K562 (cell line): Measurements from ENCODE around the gene DMAC2L. TPM values are rescaled to one million over a fixed set of nuclear protein-coding genes. Genes with fewer than 3 reads are reported as not detected.
A peak's percentile ranks its signal among the peaks of the same experiment; 100 is the strongest.

Source experiments
- CBFA2T2 ChIP-seq: fragments of 450-650 bp; conservative IDR thresholded peaks from 2 replicates; pipeline ENCODE4 v1.6.1; 2017; ENCODE audit warnings: mild to moderate bottlenecking
- E2F8 ChIP-seq: fragments of 450-650 bp; IDR thresholded peaks from 2 replicates; pipeline ENCODE4 v1.7.1; 2018; ENCODE audit warnings: mild to moderate bottlenecking, low read depth; ENCODE audit not compliant: partially characterized antibody
- FOXP4 ChIP-seq: sonication (generic); formaldehyde crosslinking; IDR thresholded peaks from 2 replicates; pipeline ENCODE4 v1.8.0; 2022; ENCODE audit warnings: mild to moderate bottlenecking, missing genetic modification reagents, borderline replicate concordance
- MAZ ChIP-seq, 2 experiments: fragments of 450-650 bp in 1 of 2; sonication (generic) in 1 of 2; formaldehyde crosslinking; IDR thresholded peaks in 1 of 2; conservative IDR thresholded peaks in 1 of 2; 2 replicates each; pipeline versions ENCODE4 v1.4.0 to v1.5.0; 2020; ENCODE audit warnings: mild to moderate bottlenecking in 1 of 2, missing genetic modification reagents in 1 of 2
- MLX ChIP-seq, 2 experiments: fragments of 450-650 bp in 1 of 2; sonication (generic) in 1 of 2; formaldehyde crosslinking; conservative IDR thresholded peaks; 2 replicates each; pipeline versions ENCODE4 v1.4.0 to v1.8.1; 2020 to 2022; ENCODE audit warnings: mild to moderate bottlenecking in 1 of 2, missing genetic modification reagents in 1 of 2
- MYC ChIP-seq, 2 experiments: fragments of 250-450 bp in 1 of 2; sonication (Bioruptor Pico) in 1 of 2; IDR thresholded peaks; 2 replicates each; pipeline versions ENCODE4 v1.5.1 to v1.6.1; 2012 to 2021; ENCODE audit warnings: low read depth in 2 of 2, borderline replicate concordance in 1 of 2, improper control_type of control experiment in 1 of 2, low read length in 1 of 2, mild to moderate bottlenecking in 1 of 2, moderate library complexity in 1 of 2
- POLR2AphosphoS2 ChIP-seq: IDR thresholded peaks from 2 replicates; pipeline ENCODE4 v1.6.1; 2012; ENCODE audit warnings: low read length, improper control_type of control experiment
- POLR2G ChIP-seq: fragments of 200-400 bp; formaldehyde crosslinking; IDR thresholded peaks from 2 replicates; pipeline ENCODE4 v1.6.1; 2017; ENCODE audit warnings: low read depth, mild to moderate bottlenecking, antibody characterized with exemption, low read length, moderate library complexity
- SAP30 ChIP-seq: fragments of 200-600 bp; sonication (generic); IDR thresholded peaks from 2 replicates; pipeline ENCODE4 v1.6.1; 2012; ENCODE audit warnings: borderline replicate concordance, low read depth, mild to moderate bottlenecking, moderate library complexity, low read length, control low read depth, inconsistent platforms; ENCODE audit not compliant: insufficient read depth, poor library complexity, severe bottlenecking
- SMAD1 ChIP-seq: fragments of 150-350 bp; IDR thresholded peaks from 2 replicates; pipeline ENCODE4 v1.6.1; 2014; ENCODE audit warnings: low read length, low read depth; ENCODE audit not compliant: partially characterized antibody
- TCFL5 ChIP-seq: fragments of 250-450 bp; sonication (Bioruptor Pico); conservative IDR thresholded peaks from 2 replicates; pipeline ENCODE4 v1.6.1; 2021; ENCODE audit warnings: mild to moderate bottlenecking, moderate library complexity, matching md5 sums
- ZFX ChIP-seq: sonication (generic); formaldehyde crosslinking; IDR thresholded peaks from 2 replicates; pipeline ENCODE4 v1.8.0; 2022; ENCODE audit warnings: mild to moderate bottlenecking, missing genetic modification reagents, moderate library complexity
- ZNF175 ChIP-seq: fragments of 200-800 bp; sonication (Bioruptor generic); IDR thresholded peaks from 2 replicates; pipeline ENCODE4 v1.6.1; 2016; ENCODE audit warnings: low read depth, mild to moderate bottlenecking, missing genetic modification characterization, missing compliant biosample characterization
- ZNF282 ChIP-seq: sonication (generic); formaldehyde crosslinking; IDR thresholded peaks from 2 replicates; pipeline ENCODE4 v1.8.1; 2023; ENCODE audit warnings: missing genetic modification reagents
- polyA plus RNA-seq, 8 experiments: library from polyadenylated mRNA; depleted of rRNA in 4 of 8; stranded (reverse) in 5 of 8; unstranded in 3 of 8; fragments of >200 nt; fragmentation: Nextera tagmentation in 2 of 8; fragmentation: Illumina TruSeq in 1 of 8; extraction: Ambion mirVana in 2 of 8; extraction: Trizol in 1 of 8; gene quantifications; 2 replicates each; pipeline versions ENCODE4 v1.2.1 to v1.2.3, GENCODE V29; 2011 to 2014; ENCODE audit warnings: inconsistent platforms in 1 of 8, missing spikeins in 1 of 8
- total RNA-seq, 7 experiments: library from RNA; depleted of rRNA in 6 of 7; stranded (reverse); fragments of >200 nt in 6 of 7; fragmentation: Illumina TruSeq in 2 of 7; extraction: Trizol in 2 of 7; gene quantifications; 2 replicates each; pipeline versions ENCODE4 v1.2.1 to v1.2.3, GENCODE V29; 2011 to 2021; ENCODE audit warnings: low replicate concordance in 1 of 7
- TF ChIP-seq, protein P1 (sequence below): sonication (generic); formaldehyde crosslinking; IDR thresholded peaks from 2 replicates; pipeline ENCODE4 v1.8.0; 2022; ENCODE audit warnings: missing genetic modification reagents, mild to moderate bottlenecking, borderline replicate concordance
- TF ChIP-seq, protein P2 (sequence below), 3 experiments: IDR thresholded peaks in 2 of 3; conservative IDR thresholded peaks in 1 of 3; 2 replicates each; pipeline ENCODE4 v1.5.1; 2011 to 2012; ENCODE audit warnings: low read length in 3 of 3, mild to moderate bottlenecking in 3 of 3, control low read depth in 2 of 3, improper control_type of control experiment in 1 of 3, inconsistent platforms in 1 of 3, low read depth in 1 of 3, mixed read lengths in 1 of 3, moderate library complexity in 1 of 3; ENCODE audit not compliant: insufficient read depth in 2 of 3

The DMAC2L gene
- total and polyA plus RNA-seq, 9 of the 15 experiments (the other 6 are each of a cell fraction or from before 2014, with no cell fraction given): 4.0 to 37.2 (median 9.3) TPM

DNA sequence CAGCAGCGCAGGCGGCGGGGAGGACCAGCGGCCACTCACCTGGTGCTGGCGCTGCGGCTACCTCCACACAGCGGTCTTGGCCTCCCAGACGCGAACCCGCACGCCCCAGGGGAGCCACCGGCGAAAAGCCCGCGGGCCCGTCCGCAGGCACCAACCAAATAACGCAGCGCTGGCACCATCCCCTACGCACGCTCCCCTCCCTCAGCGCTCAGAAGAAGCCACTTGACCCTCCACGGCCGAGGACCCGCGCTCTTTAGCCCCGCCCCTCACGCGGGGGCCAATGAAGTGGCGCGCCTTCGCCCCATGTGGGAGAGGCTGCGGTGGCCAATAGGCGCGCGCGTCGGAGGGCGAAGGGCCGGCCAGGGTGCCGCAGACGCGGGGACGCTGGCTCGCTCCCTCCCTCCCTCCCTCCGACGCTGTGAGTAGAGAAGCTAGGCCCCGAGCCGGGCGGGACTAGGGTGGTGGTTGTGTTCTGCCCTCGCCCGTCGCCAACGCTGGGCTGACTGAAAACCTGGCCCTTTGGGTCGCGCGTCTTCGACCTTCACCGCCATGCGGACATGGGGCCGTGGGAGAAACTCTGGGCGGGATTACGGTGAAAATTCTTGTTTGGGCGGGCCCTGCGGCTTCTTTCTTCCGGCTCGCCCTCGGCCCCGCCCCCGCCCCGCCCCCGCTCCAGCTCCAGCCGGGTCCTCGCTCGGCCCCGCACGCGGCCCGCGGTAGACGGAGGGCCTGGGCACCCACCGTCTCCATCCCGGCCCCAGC lies at the start of gene DMAC2L, which contains the start of gene L2HGDH (continued):
- TF ChIP-seq MLX (CRISPR knock-in tag; conservative IDR thresholded peaks at IDR 0.05) (no peak), SAP30 (peak; percentile 48), E2F8 (peak; percentile 22), CBFA2T2 (no peak), ZNF175 (CRISPR knock-in tag) (no peak), SMAD1 (no peak), MAZ (CRISPR knock-in tag; conservative IDR thresholded peaks at IDR 0.05 in 1 of 2, IDR thresholded peaks at IDR 0.05 in 1 of 2) (peak; percentile 73 to 76), FOXP4 (CRISPR knock-in tag) (peak; percentile 85; the same call in 1 of the 2 replicates), POLR2G (peak; percentile 93), MYC (IDR thresholded peaks at IDR 0.05; ENCODE audit: low read depth, low read length) (peak; percentile 80), MYC (CRISPR knock-in tag; IDR thresholded peaks at IDR 0.05; ENCODE audit: borderline replicate concordance, low read depth) (no peak), POLR2AphosphoS2 (no peak), ZNF282 (CRISPR knock-in tag) (0 out of 2 replicates have a peak, but pooled peaks have one; percentile 31), TCFL5 (CRISPR knock-in tag) (no peak), ZFX (CRISPR knock-in tag) (peak; percentile 96)
- TF ChIP-seq, protein P1, sequence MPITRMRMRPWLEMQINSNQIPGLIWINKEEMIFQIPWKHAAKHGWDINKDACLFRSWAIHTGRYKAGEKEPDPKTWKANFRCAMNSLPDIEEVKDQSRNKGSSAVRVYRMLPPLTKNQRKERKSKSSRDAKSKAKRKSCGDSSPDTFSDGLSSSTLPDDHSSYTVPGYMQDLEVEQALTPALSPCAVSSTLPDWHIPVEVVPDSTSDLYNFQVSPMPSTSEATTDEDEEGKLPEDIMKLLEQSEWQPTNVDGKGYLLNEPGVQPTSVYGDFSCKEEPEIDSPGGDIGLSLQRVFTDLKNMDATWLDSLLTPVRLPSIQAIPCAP (CRISPR knock-in tag): no peak
- TF ChIP-seq, protein P2, sequence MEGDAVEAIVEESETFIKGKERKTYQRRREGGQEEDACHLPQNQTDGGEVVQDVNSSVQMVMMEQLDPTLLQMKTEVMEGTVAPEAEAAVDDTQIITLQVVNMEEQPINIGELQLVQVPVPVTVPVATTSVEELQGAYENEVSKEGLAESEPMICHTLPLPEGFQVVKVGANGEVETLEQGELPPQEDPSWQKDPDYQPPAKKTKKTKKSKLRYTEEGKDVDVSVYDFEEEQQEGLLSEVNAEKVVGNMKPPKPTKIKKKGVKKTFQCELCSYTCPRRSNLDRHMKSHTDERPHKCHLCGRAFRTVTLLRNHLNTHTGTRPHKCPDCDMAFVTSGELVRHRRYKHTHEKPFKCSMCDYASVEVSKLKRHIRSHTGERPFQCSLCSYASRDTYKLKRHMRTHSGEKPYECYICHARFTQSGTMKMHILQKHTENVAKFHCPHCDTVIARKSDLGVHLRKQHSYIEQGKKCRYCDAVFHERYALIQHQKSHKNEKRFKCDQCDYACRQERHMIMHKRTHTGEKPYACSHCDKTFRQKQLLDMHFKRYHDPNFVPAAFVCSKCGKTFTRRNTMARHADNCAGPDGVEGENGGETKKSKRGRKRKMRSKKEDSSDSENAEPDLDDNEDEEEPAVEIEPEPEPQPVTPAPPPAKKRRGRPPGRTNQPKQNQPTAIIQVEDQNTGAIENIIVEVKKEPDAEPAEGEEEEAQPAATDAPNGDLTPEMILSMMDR (IDR thresholded peaks at IDR 0.05 in 2 of 3, conservative IDR thresholded peaks at IDR 0.05 in 1 of 3; ENCODE audit: insufficient read depth in 2 of 3, low read depth in 1 of 3, low read length in 3 of 3): peak in 2 of 3 experiments; percentile 54 to 89; a peak in 5 of 6 replicates
